Activated CD8-positive, alpha-beta memory T cell treated with anti-CD3 and anti-CD28 coated beads for 36 hours (primary cell): ENCODE data around the gene CCDC117. TPM values are rescaled to one million over a fixed set of nuclear protein-coding genes. Genes with fewer than 3 reads are reported as not detected.
"Not testable (repeated sequence)": the region's sequence is repeated elsewhere in the genome, so short reads cannot be mapped to it uniquely, and the experiment has no call there.

Experiments used
- CTCF ChIA-PET: fragments of 350-600 bp; sonication (Branson Sonifier 250); formaldehyde crosslinking; loops from one replicate; lab custom pipeline; 2021; ENCODE audit warnings: antibody characterized with exemption; lab: Charles Lee
- POLR2A ChIA-PET: fragments of 350-600 bp; sonication (Branson Sonifier 250); formaldehyde crosslinking; loops from one replicate; lab custom pipeline; 2021; ENCODE audit warnings: antibody characterized with exemption; lab: Charles Lee
- total RNA-seq, 2 experiments: library from RNA; stranded (reverse); gene quantifications; one replicate each; pipeline ENCODE4 v1.2.3, GENCODE V29; 2021

The CCDC117 gene
- total RNA-seq, 2 experiments from 2014 or later, result 23.5 to 25.8 TPM

GRCh38 chr22:28762000-28762399, 10.5 kb upstream of the CCDC117 start:
- POLR2A ChIA-PET, CTCF ChIA-PET: not testable (repeated sequence)

- ChIA-PET CTCF (no interaction called here), POLR2A (no interaction called here)
Observed at GRCh38 chr22:28766628-28767027, 5.9 kb upstream of the CCDC117 start.

DNA sequence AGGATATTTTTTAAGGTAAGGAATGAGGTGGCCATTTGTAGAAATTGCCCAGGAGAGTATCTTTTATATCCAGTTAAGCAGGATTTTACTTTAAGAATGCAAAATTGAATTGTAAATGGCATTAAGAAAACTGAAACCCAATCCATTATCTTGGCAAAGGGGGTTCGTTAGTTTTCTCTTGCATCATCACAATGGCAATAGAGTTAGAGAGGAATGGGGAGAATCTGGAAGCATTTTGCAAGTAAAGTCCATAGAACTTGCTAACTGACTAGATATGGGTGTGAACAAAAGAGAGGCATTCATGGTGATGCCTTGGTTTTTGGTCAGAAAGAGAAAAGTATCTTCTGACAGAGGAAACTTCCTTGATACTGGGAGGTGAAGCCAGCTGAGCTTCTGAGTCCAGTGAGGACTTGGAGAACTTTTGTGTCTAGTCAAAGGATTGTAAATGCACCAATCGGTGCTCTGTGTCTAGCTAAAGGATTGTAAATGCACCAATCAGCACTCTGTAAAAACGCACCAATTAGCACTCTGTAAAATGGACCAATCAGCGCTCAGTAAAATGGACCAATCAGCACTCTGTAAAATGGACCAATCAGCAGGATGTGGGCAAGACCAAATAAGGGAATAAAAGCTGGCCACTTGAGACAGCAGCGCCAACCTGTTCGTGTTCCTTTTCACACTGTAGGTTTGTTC, 3.6 kb upstream of the CCDC117 start:
- ChIA-PET CTCF (no interaction called here), POLR2A (interaction anchor here (0.6 kb wide), 2 partner anchors 10 to 23 kb away, joined by 3 read pairs; no protein-coding TSS in a partner anchor)

GRCh38 chr22:28769394-28770085, 3.0 kb upstream of the CCDC117 start:
- CTCF ChIA-PET, result interaction anchor here (0.8 kb wide), 1 partner anchor 60 kb away, joined by 3 read pairs; no protein-coding TSS in a partner anchor
- POLR2A ChIA-PET, result no interaction called here

DNA sequence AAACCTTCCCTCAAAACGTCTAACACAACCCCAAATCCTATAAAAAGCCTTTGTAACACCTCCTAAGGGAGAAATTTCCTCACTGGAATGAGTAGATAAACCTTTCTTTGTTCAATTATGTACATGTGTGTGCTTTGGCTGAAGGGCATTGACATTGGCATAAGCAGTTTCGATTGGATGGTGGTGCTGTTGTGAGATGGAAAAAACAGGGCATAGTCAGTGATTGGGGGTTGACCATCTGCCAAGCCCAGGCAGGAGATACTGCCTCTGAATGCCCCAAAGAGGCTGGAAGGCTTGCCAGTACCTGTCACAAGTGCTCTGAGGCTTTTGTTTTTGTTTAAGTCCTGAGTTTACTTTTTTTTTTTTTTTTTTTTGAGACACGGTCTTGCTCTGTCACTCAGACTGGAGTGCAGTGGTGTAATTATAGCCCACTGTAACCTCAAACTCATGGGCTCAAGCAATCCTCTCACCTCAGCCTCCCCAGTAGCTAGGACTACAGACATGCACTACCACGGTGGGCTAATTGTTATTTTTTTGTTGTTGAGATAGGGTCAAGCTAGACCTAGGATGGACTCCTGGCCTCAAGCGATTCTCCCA, 1.2 kb upstream of the CCDC117 start:
- POLR2A ChIA-PET, result interaction anchor here (4.2 kb wide), 1 partner anchor 28 kb away, joined by 44 read pairs; the partner anchor contains the start of gene XBP1

DNA sequence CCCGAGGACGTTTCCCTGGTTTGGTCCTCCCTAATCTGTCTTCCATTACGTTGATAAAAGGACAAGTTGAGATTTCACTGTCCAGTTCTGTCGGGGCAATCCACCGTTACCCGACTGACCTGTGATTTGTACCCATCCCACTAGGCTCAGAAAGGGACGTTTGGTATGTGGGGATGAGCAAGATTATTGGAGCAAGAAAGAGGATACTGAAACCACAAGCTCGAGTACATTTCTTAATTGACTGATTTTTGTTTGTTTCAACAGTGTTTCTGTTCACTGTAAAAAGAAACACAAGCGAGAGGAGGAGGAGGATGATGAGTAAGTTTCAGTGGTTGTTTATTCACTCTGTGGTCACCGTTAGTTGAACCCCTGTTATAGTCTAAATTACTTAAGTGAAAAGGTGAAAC, 969 bp downstream of the CCDC117 start:
- ChIA-PET CTCF (interaction anchor here (0.6 to 2.6 kb wide), 4 partner anchors 18 to 108 kb away, joined by 3 to 19 read pairs (median 4); partner anchors contain the start of gene XBP1), POLR2A (interaction anchor here (1.0 to 4.2 kb wide), 2 partner anchors 26 to 31 kb away, joined by 3 to 44 read pairs; partner anchors contain the start of gene XBP1)

More for the DNA sequence above, 1.2 kb upstream of the CCDC117 start:
- CTCF ChIA-PET, result no interaction called here

GRCh38 chr22:28774378-28774777, 1.9 kb downstream of the CCDC117 start:
- ChIA-PET POLR2A (interaction anchor here (4.2 kb wide), 1 partner anchor 25 kb away, joined by 44 read pairs; the partner anchor contains the start of gene XBP1), CTCF (interaction anchor here (0.8 to 2.6 kb wide), 2 partner anchors 20 to 25 kb away, joined by 5 to 19 read pairs; partner anchors contain the start of gene XBP1)

DNA sequence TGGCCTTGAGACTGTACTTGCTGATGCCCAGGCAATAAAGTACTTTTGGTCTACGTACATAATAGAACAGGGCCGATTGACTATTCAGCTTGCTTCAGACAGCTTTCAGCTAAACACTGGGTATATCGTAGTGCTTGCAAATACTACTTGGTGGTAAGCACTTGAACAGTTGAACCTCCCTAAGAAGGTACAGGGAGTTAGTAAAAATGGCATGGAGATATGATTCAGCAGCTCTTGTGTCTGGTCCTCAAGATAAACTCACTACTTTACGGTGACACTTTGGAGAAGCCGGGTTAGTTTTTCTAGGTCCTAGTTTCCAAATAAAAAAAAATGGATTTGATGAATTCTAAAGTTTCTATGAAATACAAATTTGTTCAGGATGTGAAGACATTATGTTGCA, 7.3 kb downstream of the CCDC117 start:
- CTCF ChIA-PET, result no interaction called here
- POLR2A ChIA-PET, result no interaction called here

- ChIA-PET POLR2A (interaction anchor here (0.6 kb wide), 1 partner anchor 43 kb away, joined by 3 read pairs; no protein-coding TSS in a partner anchor), CTCF (interaction anchor here (1.0 kb wide), 1 partner anchor 179 kb away, joined by 3 read pairs; no protein-coding TSS in a partner anchor)
Observed at GRCh38 chr22:28780296-28780695, 7.8 kb downstream of the CCDC117 start.

- ChIA-PET POLR2A (no interaction called here), CTCF (no interaction called here)
Observed at GRCh38 chr22:28783786-28784671, 11.5 kb downstream of the CCDC117 start.

DNA sequence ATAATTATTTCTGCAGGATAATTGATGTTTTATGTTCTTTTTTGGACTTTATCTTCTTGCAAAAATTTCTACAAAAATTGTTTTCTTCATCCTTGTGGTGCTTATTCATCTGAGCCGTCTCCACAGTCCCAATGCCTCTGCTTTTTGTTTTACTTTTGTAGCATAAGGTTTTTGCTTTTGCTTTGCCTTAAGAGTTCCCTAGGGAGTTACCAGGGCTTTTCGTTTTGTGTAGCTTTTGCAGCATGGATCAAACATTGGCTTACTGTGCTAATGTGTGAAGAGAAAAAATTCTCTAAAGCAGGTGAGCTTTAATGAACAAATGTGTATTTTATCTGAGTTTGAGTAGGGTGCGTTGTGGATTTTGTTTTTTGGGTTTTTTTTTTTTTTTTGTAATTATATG, 16.1 kb downstream of the CCDC117 start:
- CTCF ChIA-PET, result interaction anchor here (2.6 kb wide), 1 partner anchor 41 kb away, joined by 7 read pairs; no protein-coding TSS in a partner anchor
- POLR2A ChIA-PET, result interaction anchor here (0.7 to 0.8 kb wide), 2 partner anchors 45 to 220 kb away, joined by 3 read pairs; no protein-coding TSS in a partner anchor

- ChIA-PET POLR2A (interaction anchor here (0.5 to 1.2 kb wide), 3 partner anchors 20 to 57 kb away, joined by 3 to 5 read pairs (median 4); no protein-coding TSS in a partner anchor), CTCF (interaction anchor here (1.1 kb wide), 1 partner anchor 18 kb away, joined by 3 read pairs; no protein-coding TSS in a partner anchor)
Observed at GRCh38 chr22:28791124-28791523, 18.6 kb downstream of the CCDC117 start.

- ChIA-PET POLR2A (interaction anchor here (0.7 to 1.2 kb wide), 4 partner anchors 17 to 26 kb away, joined by 3 to 5 read pairs (median 4); no protein-coding TSS in a partner anchor), CTCF (interaction anchor here (0.6 to 1.1 kb wide), 2 partner anchors 18 to 41 kb away, joined by 3 read pairs; no protein-coding TSS in a partner anchor)
Observed at GRCh38 chr22:28791841-28792490, 19.5 kb downstream of the CCDC117 start.

DNA sequence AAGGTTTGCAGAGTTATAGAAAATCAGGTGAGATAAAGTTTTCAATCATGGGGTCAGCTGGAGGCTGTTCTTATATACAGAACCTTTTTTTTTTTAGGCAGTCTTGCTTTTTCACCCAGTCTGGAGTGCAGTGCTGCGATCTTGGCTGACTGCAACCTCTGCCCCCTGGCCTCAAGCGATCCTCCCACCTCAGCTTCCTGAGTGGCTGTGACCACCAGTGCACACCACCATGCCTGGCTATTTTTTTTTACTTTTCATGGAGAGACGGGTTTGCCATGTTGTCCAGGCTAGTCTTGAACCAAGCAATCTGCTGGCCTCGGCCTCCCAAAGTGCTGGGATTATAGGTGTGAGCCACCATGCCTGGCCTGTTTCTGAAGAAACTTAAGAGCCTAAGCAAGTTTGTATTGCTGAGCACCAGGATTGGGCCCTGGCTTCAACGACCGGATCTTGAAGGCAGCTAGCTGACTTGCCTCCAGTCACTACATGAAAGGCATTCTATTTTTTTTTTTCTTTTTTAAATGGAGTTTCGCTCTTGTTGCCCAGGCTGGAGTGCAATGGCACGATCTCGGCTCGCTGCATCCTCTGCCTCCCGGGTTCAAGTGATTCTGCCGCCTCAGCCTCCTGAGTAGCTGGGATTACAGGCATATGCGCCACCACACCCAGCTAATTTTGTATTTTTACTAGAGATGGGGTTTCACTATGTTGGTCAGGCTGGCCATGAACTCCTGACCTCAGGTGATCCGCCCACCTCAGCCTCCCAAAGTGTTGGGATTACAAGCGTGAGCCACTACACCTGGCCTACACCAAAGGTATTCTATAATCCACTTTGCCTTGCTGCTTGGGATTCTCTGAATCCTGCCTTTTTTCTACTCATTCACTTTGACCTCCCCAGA, 20.2 kb downstream of the CCDC117 start:
- ChIA-PET POLR2A (interaction anchor here (0.7 kb wide), 2 partner anchors 16 to 24 kb away, joined by 3 read pairs; no protein-coding TSS in a partner anchor), CTCF (interaction anchor here (0.6 kb wide), 1 partner anchor 42 kb away, joined by 3 read pairs; no protein-coding TSS in a partner anchor)

GRCh38 chr22:28793976-28794584, 21.6 kb downstream of the CCDC117 start:
- POLR2A ChIA-PET, result no interaction called here
- CTCF ChIA-PET, result no interaction called here

DNA sequence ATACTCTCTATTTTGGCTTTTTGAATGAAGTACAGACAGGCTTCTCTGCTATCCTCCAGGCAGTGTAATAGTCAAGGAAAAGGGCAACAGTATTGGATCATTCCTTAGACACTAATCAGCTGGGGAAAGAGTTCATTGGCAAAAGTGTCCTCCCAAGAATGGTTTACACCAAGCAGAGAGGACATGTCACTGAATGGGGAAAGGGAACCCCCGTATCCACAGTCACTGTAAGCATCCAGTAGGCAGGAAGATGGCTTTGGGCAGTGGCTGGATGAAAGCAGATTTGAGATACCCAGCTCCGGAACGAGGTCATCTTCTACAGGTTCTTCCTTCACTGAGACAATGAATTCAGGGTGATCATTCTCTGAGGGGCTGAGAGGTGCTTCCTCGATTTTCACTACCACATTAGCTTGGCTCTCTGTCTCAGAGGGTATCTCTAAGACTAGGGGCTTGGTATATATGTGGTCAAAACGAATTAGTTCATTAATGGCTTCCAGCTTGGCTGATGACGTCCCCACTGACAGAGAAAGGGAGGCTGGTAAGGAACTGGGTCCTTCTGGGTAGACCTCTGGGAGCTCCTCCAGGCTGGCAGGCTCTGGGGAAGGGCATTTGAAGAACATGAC, 22.7 kb downstream of the CCDC117 start:
- POLR2A ChIA-PET, result no interaction called here
- CTCF ChIA-PET, result no interaction called here
